OCI-LY1 (cell line): ENCODE data around the gene A1BG.

ENCODE experiments used
- H2AFZ ChIP-seq: fragments of 200-600 bp; sonication (generic), shearing (Covaris generic); 2 replicates; pipeline ENCODE4 v1.6.0; 2014; ENCODE audit warnings: antibody characterized with exemption, mild to moderate bottlenecking, low read length
- H3F3A ChIP-seq: fragments of 200-600 bp; sonication (generic), shearing (Covaris generic); 2 replicates; pipeline ENCODE4 v1.6.0; 2014; ENCODE audit warnings: mild to moderate bottlenecking, antibody characterized with exemption, low read length, moderate library complexity; ENCODE audit not compliant: insufficient read depth
- H3K27ac ChIP-seq: fragments of 200-600 bp; sonication (generic); 2 replicates; pipeline ENCODE4 v1.5.1; 2014; ENCODE audit warnings: low read length, mixed run types, mild to moderate bottlenecking, low read depth; ENCODE audit not compliant: poor library complexity, severe bottlenecking
- H3K27me3 ChIP-seq: fragments of 200-600 bp; sonication (generic); 2 replicates; pipeline ENCODE4 v1.6.0; 2014; ENCODE audit warnings: antibody characterized with exemption, mild to moderate bottlenecking, low read length, moderate library complexity; ENCODE audit not compliant: insufficient read depth
- H3K36me3 ChIP-seq: fragments of 200-600 bp; sonication (generic); 2 replicates; pipeline ENCODE4 v1.6.1; 2014; ENCODE audit warnings: mild to moderate bottlenecking, antibody characterized with exemption, low read length, moderate library complexity, mixed read lengths; ENCODE audit not compliant: insufficient read depth
- H3K4me1 ChIP-seq: fragments of 200-600 bp; sonication (generic); 2 replicates; pipeline ENCODE4 v1.5.1; 2014; ENCODE audit warnings: mild to moderate bottlenecking, low read length, moderate library complexity; ENCODE audit not compliant: insufficient read depth, severe bottlenecking
- H3K4me2 ChIP-seq: fragments of 200-600 bp; sonication (generic), shearing (Covaris generic); 2 replicates; pipeline ENCODE4 v1.6.1; 2014; ENCODE audit warnings: low read length
- H3K4me3 ChIP-seq: fragments of 200-600 bp; sonication (generic); 2 replicates; pipeline ENCODE4 v1.5.1; 2014; ENCODE audit warnings: low read length, low read depth, mild to moderate bottlenecking, mixed read lengths; ENCODE audit not compliant: poor library complexity, severe bottlenecking
- H3K79me2 ChIP-seq: fragments of 200-600 bp; shearing (Covaris generic); 2 replicates; pipeline ENCODE4 v1.6.1; 2016; ENCODE audit warnings: mixed run types, low read length, mixed read lengths; ENCODE audit not compliant: insufficient read depth
- H3K9ac ChIP-seq: fragments of 200-600 bp; sonication (generic), shearing (Covaris generic); 2 replicates; pipeline ENCODE4 v1.6.1; 2014; ENCODE audit warnings: mild to moderate bottlenecking, low read length, mixed read lengths
- H3K9me2 ChIP-seq: fragments of 200-600 bp; sonication (generic), shearing (Covaris generic); 2 replicates; pipeline ENCODE4 v1.6.1; 2014; ENCODE audit warnings: low read depth, mild to moderate bottlenecking, low read length, mixed read lengths
- H3K9me3 ChIP-seq: fragments of 200-600 bp; shearing (Covaris generic); 2 replicates; pipeline ENCODE4 v1.6.1; 2014; ENCODE audit warnings: low read length, mixed read lengths
- H4K20me1 ChIP-seq: fragments of 200-600 bp; sonication (generic), shearing (Covaris generic); 2 replicates; pipeline ENCODE4 v1.6.0; 2016; ENCODE audit warnings: mild to moderate bottlenecking, low read length; ENCODE audit not compliant: insufficient read depth
- EZH2 ChIP-seq: fragments of 200-600 bp; sonication (generic), shearing (Covaris generic); IDR thresholded peaks from 2 replicates; pipeline ENCODE4 v1.8.0; 2017; ENCODE audit warnings: borderline replicate concordance, mixed run types, mild to moderate bottlenecking, antibody characterized with exemption, low read length, moderate library complexity, mixed read lengths
- TF ChIP-seq, protein P1 (sequence below): fragments of 200-600 bp; sonication (generic), shearing (Covaris generic); IDR thresholded peaks from 2 replicates; pipeline ENCODE4 v1.5.1; 2017; ENCODE audit warnings: mild to moderate bottlenecking, antibody characterized with exemption, low read length, moderate library complexity, mixed read lengths

A1BG gene

DNA sequence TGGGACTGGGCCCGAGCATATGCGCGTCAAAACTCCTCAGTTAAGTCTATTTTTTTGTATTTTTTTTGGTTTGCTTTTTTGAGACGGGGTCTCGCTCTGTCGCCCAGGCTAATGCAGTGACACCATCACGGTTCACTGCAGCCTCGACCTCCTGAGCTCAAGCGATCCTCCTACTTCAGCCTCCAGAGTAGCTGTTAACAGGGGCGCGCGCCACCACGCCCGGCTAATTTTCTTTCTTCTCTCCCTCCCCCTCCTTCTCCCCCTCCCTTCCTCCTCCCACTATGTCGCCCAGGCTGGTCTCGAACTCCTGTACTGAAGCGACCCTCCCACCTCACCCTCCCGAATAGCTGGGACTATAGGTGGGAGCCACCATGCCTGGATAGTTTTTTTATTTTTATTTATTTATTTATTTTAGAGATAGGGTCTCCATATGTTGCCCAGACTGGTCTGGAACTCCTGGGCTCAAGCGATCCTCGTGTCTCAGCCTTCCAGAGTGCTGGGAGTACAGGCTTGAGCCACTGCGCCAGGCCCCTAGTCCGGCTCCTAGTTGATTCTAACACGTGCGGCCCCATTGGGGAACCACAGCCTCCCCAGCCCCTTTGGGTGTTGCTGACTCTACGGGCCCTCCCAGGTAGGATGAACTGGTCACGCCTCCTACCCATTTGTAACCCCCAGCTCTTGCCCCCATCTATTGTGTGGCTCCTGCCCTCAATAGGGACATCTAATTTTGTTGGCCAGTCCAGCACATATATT, 28.3 kb upstream of the A1BG start:
- no peaks in the 10 kb centered on the region for H3K79me2 ChIP-seq
- peak overlapping the region; percentile 74 for H3K4me3 ChIP-seq
- H3K27me3 ChIP-seq, result no peaks in the 10 kb centered on the region
- no peaks in the 10 kb centered on the region for H3F3A ChIP-seq
- peak overlapping the region; percentile 91 for H3K4me2 ChIP-seq
- peak overlapping the region; percentile 67 for H3K9ac ChIP-seq
- H3K27ac ChIP-seq, result peak overlapping the region; percentile 63
- no peaks in the 10 kb centered on the region for H3K36me3 ChIP-seq
- no peaks in the 10 kb centered on the region for H4K20me1 ChIP-seq
- TF ChIP-seq, protein P1, sequence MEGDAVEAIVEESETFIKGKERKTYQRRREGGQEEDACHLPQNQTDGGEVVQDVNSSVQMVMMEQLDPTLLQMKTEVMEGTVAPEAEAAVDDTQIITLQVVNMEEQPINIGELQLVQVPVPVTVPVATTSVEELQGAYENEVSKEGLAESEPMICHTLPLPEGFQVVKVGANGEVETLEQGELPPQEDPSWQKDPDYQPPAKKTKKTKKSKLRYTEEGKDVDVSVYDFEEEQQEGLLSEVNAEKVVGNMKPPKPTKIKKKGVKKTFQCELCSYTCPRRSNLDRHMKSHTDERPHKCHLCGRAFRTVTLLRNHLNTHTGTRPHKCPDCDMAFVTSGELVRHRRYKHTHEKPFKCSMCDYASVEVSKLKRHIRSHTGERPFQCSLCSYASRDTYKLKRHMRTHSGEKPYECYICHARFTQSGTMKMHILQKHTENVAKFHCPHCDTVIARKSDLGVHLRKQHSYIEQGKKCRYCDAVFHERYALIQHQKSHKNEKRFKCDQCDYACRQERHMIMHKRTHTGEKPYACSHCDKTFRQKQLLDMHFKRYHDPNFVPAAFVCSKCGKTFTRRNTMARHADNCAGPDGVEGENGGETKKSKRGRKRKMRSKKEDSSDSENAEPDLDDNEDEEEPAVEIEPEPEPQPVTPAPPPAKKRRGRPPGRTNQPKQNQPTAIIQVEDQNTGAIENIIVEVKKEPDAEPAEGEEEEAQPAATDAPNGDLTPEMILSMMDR, result no peak
- no peak for TF ChIP-seq EZH2
- no peak overlapping the region for H2AFZ ChIP-seq
- H3K9me3 ChIP-seq, result no peaks in the 10 kb centered on the region
- H3K4me1 ChIP-seq, result peaks cover 47% of the 10 kb centered on the region
- H3K9me2 ChIP-seq, result no peaks in the 10 kb centered on the region

DNA sequence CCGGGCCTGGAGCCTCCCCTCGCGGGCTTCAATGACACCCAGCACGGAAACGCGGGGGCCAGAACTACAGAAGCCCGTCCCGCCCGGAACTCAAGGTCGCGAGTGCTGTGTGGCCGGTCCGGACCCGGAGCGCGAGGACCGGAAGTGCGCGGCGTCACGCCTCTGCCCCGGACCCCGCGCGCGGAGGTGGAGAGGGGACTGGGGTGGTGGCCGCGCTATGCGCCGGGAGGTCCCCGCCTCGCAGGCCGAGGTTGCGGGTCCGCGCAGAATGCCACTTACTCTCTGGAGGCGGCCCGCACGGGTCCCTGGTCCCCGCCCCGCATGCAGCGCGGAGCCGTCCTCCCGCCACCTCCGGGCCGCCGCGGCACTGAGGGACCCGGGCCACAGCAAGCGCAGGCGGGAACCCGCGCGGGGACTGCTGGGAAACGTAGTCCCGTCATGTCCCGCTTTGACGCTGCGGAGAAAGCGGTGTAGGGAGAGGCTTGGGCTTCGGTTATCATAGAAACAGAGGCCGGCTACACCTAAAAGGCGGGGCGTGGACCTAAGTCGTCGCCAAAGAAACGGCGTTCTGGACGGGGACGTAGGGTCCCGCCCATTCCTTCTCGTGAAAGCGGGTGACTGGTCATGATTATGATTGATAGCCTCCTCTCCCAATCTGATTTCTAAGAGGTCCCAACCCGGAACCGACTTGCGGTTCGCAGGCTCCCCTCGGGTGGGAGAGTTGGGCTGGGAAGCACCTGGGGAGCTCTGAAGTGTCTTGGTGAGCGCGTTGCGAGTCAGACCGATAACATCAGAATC, 27.6 kb upstream of the A1BG start, which contains the start of gene ZNF837:
Gene ZNF837, minus strand, starts transcription at position 369 of the 798 bp plus-strand sequence. CDS start 11,698 bp downstream, outside the sequence.
- Histone ChIP-seq H3K4me1 (peaks cover 41% of the 10 kb centered on the region), H3F3A (no peaks in the 10 kb centered on the region), H3K9me3 (no peaks in the 10 kb centered on the region), H3K36me3 (no peaks in the 10 kb centered on the region), H3K9ac (peak within 1 kb of the TSS; percentile 93), H4K20me1 (no peaks in the 10 kb centered on the region), H3K9me2 (no peaks in the 10 kb centered on the region), H3K27ac (peak within 1 kb of the TSS; percentile 63), H3K79me2 (no peaks in the 10 kb centered on the region), H3K4me3 (peak within 1 kb of the TSS; percentile 74), H3K4me2 (peak within 1 kb of the TSS; percentile 91), H2AFZ (no peak within 1 kb of the TSS), H3K27me3 (no peaks in the 10 kb centered on the region)
- TF ChIP-seq EZH2, result no peak
- TF ChIP-seq, protein P1, result no peak

DNA sequence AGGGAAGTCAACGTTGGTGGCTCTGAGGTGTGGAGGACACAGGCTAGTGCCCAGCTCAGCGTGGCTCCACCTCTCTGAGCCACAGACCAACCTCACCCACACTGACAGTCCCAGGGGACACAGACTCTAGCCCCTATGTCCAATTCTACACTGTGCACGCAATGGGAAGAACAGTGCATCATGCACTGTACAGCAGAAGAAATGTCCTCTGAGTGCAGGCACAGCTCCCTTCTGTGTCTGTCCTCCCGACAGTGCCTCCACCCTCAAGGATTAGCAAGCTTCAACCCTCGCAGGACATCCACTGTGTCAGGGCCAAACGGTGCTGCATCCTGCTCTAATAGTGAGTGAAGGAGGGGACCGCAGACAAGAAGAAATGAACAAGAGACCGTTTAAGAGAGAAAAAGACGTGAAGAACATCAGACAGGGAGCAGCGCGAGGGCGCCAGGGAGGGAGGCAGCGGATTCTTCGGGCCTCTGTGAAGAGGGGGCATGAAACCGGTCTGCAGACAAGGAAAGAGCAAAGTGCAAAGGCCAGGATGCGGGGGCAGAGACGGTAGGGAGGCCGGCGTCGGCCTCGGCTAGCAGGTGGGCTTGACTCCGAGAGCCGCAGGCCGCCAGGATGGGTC, 26.9 kb upstream of the A1BG start:
- TF ChIP-seq, protein P1, result no peak
- TF ChIP-seq EZH2, result no peak
- H3K79me2 ChIP-seq, result no peaks in the 10 kb centered on the region
- no peaks in the 10 kb centered on the region for H3K36me3 ChIP-seq
- H2AFZ ChIP-seq, result no peak overlapping the region
- H3K27me3 ChIP-seq, result no peaks in the 10 kb centered on the region
- no peaks in the 10 kb centered on the region for H3F3A ChIP-seq
- peak overlapping the region; percentile 91 for H3K4me2 ChIP-seq
- H3K4me1 ChIP-seq, result peaks cover 34% of the 10 kb centered on the region
- peak overlapping the region; percentile 74 for H3K4me3 ChIP-seq
- H3K9ac ChIP-seq, result peak overlapping the region; percentile 93
- no peaks in the 10 kb centered on the region for H4K20me1 ChIP-seq
- H3K9me2 ChIP-seq, result no peaks in the 10 kb centered on the region
- H3K27ac ChIP-seq, result peak overlapping the region; percentile 57
- no peaks in the 10 kb centered on the region for H3K9me3 ChIP-seq
